Vagina (tissue), 2 donors: Measurements from ENCODE around the gene PCBD2. TPM values are rescaled to one million over a fixed set of nuclear protein-coding genes. Genes with fewer than 3 reads are reported as not detected.

ENCODE experiments used
- DNase-seq, 2 donors: peaks; one replicate each; pipeline ENCODE4 v3.0.0-alpha.2; 2017; ENCODE audit errors: extremely low spot score in 2 of 2
- H3K27ac ChIP-seq: fragments of 200-600 bp; sonication (generic); one replicate; pipeline ENCODE4 v1.5.1; 2019
- H3K27me3 ChIP-seq: fragments of 200-600 bp; sonication (generic); one replicate; pipeline ENCODE4 v1.5.1; 2019
- H3K36me3 ChIP-seq, 2 donors: fragments of 200-600 bp; sonication (generic); one replicate each; pipeline ENCODE4 v1.5.1; 2017 to 2019
- H3K4me1 ChIP-seq: fragments of 200-600 bp; sonication (generic); one replicate; pipeline ENCODE4 v1.5.1; 2019
- H3K4me3 ChIP-seq, 2 donors: fragments of 200-600 bp; sonication (generic); 1 replicate in 1 of 2; 2 replicates in 1 of 2; pipeline ENCODE4 v1.5.1; 2016 to 2019
- H3K9me3 ChIP-seq: fragments of 200-600 bp; sonication (generic); one replicate; pipeline ENCODE4 v1.5.1; 2019
- CTCF ChIP-seq, 3 experiments: fragments of 450-650 bp in 2 of 3; fragments of 200-600 bp in 1 of 3; sonication (generic) in 1 of 3; IDR thresholded peaks; one replicate each; pipeline ENCODE4 v1.5.1; 2017 to 2019; ENCODE audit warnings: antibody characterized with exemption in 3 of 3, mild to moderate bottlenecking in 2 of 3, moderate library complexity in 2 of 3
- POLR2A ChIP-seq, 2 donors: fragments of 450-650 bp; IDR thresholded peaks; one replicate each; pipeline ENCODE4 v1.6.1; 2017; ENCODE audit warnings: antibody characterized with exemption in 2 of 2, mild to moderate bottlenecking in 2 of 2, moderate library complexity in 2 of 2
- POLR2AphosphoS5 ChIP-seq, 2 donors: sonication (generic); formaldehyde crosslinking; IDR thresholded peaks; one replicate each; pipeline ENCODE4 v1.9.0; 2017; ENCODE audit warnings: antibody characterized with exemption in 2 of 2, mild to moderate bottlenecking in 2 of 2, low read depth in 1 of 2; ENCODE audit not compliant: insufficient read depth in 1 of 2
- intact Hi-C: fragments of 100-400 bp; cut with DNase I; formaldehyde crosslinking; loops from one replicate; pipeline ENCODE4 v1.15.1; 2023
- total RNA-seq: library from RNA; depleted of rRNA; stranded (reverse); fragments of >200 nt; gene quantifications from one replicate; pipeline ENCODE4 v1.2.3, GENCODE V29; 2016

PCBD2 gene
- total RNA-seq, 1 donor from 2014 or later, result 6.1 TPM

- no peak for TF ChIP-seq CTCF (IDR thresholded peaks at IDR 0.05)
- no peak for TF ChIP-seq POLR2A (IDR thresholded peaks at IDR 0.05)
- TF ChIP-seq POLR2AphosphoS5 (IDR thresholded peaks at IDR 0.05; ENCODE audit: insufficient read depth in 1 of 2, low read depth in 1 of 2), result no peak
- H3K36me3 ChIP-seq, result peaks cover 0 to 14% of the 10 kb centered on the region in 2 donors
- H3K27ac ChIP-seq, result no peak overlapping the region
- no peaks in the 10 kb centered on the region for H3K9me3 ChIP-seq
- no peaks in the 10 kb centered on the region for H3K4me1 ChIP-seq
- no peak for DNase-seq
- intact Hi-C loops, result no loop called here
- no peaks in the 10 kb centered on the region for H3K27me3 ChIP-seq
- no peak overlapping the region for H3K4me3 ChIP-seq
These were observed 31.0 kb downstream of the PCBD2 start for GRCh38 chr5:134935711-134936602.

- intact Hi-C loops, result no loop called here
- H3K9me3 ChIP-seq, result no peaks in the 10 kb centered on the region
- H3K36me3 ChIP-seq, result peaks cover 0 to 8% of the 10 kb centered on the region in 2 donors
- DNase-seq, result no peak
- no peak overlapping the region for H3K4me3 ChIP-seq
- no peak for TF ChIP-seq POLR2A (IDR thresholded peaks at IDR 0.05)
- TF ChIP-seq POLR2AphosphoS5 (IDR thresholded peaks at IDR 0.05; ENCODE audit: insufficient read depth in 1 of 2, low read depth in 1 of 2), result no peak
- TF ChIP-seq CTCF (IDR thresholded peaks at IDR 0.05), result no peak
- H3K4me1 ChIP-seq, result no peaks in the 10 kb centered on the region
- H3K27ac ChIP-seq, result no peak overlapping the region
- no peaks in the 10 kb centered on the region for H3K27me3 ChIP-seq
These were observed 32.6 kb downstream of the PCBD2 start for GRCh38 chr5:134937526-134937925.

GRCh38 chr5:134938030-134938429 is 33.1 kb downstream of the PCBD2 start:
- peaks cover 0 to 8% of the 10 kb centered on the region in 2 donors for H3K36me3 ChIP-seq
- no peak for TF ChIP-seq CTCF (IDR thresholded peaks at IDR 0.05)
- no peak for TF ChIP-seq POLR2A (IDR thresholded peaks at IDR 0.05)
- TF ChIP-seq POLR2AphosphoS5 (IDR thresholded peaks at IDR 0.05; ENCODE audit: insufficient read depth in 1 of 2, low read depth in 1 of 2), result no peak

GRCh38 chr5:134939500-134939899 is 34.6 kb downstream of the PCBD2 start:
- H3K36me3 ChIP-seq, result peaks cover 0 to 8% of the 10 kb centered on the region in 2 donors
- no peaks in the 10 kb centered on the region for H3K9me3 ChIP-seq
- intact Hi-C loops, result no loop called here
- TF ChIP-seq CTCF (IDR thresholded peaks at IDR 0.05) (no peak), POLR2AphosphoS5 (IDR thresholded peaks at IDR 0.05; ENCODE audit: insufficient read depth in 1 of 2, low read depth in 1 of 2) (no peak), POLR2A (IDR thresholded peaks at IDR 0.05) (no peak)
- H3K27ac ChIP-seq, result no peak overlapping the region
- H3K4me1 ChIP-seq, result no peaks in the 10 kb centered on the region
- no peaks in the 10 kb centered on the region for H3K27me3 ChIP-seq
- no peak for DNase-seq
- no peak overlapping the region for H3K4me3 ChIP-seq

More at GRCh38 chr5:134938030-134938429, 33.1 kb downstream of the PCBD2 start:
- no peak for DNase-seq
- Histone ChIP-seq H3K4me1 (no peaks in the 10 kb centered on the region), H3K9me3 (no peaks in the 10 kb centered on the region), H3K27me3 (no peaks in the 10 kb centered on the region), H3K27ac (no peak overlapping the region), H3K4me3 (no peak overlapping the region)
- intact Hi-C loops, result no loop called here

- no peak overlapping the region for H3K4me3 ChIP-seq
- no peaks in the 10 kb centered on the region for H3K36me3 ChIP-seq
- H3K27ac ChIP-seq, result no peak overlapping the region
- no peaks in the 10 kb centered on the region for H3K27me3 ChIP-seq
- intact Hi-C loops, result no loop called here
- no peak for DNase-seq
- H3K4me1 ChIP-seq, result peaks cover 6% of the 10 kb centered on the region
- H3K9me3 ChIP-seq, result no peaks in the 10 kb centered on the region
- TF ChIP-seq POLR2A (IDR thresholded peaks at IDR 0.05) (no peak), POLR2AphosphoS5 (IDR thresholded peaks at IDR 0.05; ENCODE audit: insufficient read depth in 1 of 2, low read depth in 1 of 2) (no peak), CTCF (IDR thresholded peaks at IDR 0.05) (no peak)
These were observed 38.6 kb downstream of the PCBD2 start for GRCh38 chr5:134943547-134943946.
